DMS79 treated with DMSO at 0.1 percent for 48 hours (cell line): Measurements from ENCODE around the gene TMEM183A.

Experiments
- DNase-seq: peaks from one replicate; lab custom pipeline; 2025; lab: John Stamatoyannopoulos, UW

The TMEM183A gene

DNA sequence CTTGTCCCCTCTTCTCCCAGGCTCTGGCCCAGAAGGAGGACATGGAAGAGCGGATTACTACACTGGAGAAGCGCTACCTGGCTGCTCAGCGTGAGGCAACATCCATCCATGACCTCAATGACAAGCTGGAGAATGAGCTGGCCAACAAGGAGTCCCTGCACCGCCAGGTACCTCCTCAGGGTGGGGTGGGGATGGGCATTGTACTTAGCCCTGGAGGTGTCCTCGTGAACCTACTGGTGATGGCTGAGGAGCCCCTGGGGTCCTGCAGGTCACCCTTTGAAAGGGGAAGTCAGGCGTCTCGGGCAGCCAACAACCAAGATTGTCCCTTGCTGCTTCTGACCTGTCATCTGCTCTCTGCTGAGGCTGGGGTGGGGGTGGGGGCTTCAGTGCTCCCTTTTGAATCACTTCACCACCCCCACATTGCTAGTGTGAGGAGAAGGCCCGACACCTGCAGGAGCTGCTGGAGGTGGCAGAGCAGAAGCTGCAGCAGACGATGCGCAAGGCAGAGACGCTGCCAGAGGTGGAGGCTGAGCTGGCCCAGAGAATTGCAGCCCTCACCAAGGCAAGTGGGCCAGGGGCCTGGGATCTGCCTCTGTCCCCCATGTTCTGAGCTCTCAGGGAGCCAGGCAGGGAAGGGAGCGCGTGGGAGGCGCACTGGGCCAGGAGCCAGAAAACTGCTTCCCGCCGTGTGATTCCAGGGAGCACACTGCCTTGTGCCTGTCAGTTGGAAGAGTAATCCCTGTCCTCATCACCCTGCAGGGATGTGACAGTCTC, 38.8 kb downstream of the TMEM183A start:
- no peak for DNase-seq

DNA sequence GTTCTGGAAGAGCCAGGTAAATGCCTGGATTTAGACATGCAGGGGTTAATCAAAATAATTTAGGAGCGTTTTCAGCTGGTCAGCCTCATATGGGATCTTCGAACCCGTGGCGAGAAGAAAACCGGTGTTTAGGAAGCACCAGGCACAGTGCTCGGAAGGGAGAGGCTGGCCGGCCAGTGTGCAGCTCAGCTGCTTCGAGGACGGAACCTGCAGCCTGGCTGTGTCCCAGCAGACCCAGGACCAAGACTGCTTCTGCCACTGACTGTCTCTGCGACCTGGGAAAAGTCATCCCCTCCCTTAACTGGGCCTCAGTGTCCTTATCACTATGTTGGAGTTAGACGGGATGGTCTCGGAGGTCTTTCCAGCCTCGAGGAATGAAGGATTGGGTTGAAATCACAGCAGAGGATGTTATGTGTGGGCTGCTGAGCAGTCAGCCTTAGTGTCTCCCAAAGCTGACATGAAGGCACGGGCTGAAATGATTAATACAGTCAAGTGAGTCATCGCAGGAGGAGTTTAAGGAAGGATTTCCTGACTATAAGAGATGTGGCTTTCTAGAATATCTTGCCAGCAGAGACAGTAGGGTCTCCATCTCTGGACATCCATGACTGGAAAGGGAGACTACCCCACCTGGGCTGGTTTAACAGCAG, 39.9 kb downstream of the TMEM183A start:
- no peak for DNase-seq

DNA sequence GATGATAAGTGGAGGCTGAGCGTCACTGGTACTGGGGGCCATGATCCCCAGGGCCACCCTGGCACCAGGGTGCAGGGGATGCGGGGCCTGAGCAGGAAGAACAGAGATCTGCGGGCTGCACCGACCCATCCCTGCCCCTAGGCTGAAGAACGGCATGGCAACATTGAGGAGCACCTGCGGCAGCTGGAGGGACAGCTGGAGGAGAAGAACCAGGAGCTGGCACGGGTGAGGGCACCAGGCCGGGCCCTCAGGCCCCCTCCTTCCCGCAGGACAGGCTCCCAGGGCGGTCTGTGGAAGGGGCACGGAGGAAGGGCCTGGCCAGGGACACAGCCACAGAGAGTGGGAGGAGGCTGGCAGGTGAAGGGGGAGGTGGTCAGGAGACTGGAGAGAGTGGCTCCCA, 40.9 kb downstream of the TMEM183A start:
- DNase-seq = no peak

DNA sequence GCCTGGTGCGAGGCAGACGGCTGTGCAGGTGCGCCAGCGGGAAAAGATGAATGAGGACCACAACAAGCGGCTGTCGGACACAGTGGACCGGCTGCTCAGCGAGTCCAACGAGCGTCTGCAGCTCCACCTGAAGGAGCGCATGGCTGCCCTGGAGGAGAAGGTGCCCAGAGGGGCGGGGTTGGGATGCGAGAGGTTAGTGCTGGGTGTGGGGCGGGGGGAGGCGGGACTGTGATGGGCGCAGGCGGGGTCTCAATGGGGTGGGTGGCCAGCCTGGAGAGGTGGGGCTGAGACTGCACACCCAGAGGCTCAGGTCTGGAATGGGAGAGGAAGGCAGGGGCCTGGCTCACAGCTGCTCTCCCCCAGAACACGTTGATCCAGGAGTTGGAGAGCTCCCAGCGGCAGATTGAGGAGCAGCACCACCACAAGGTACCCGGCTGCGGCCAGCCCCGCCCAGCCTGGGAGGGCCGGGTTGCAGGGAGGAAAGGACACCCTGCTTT, 41.4 kb downstream of the TMEM183A start:
- peak; percentile 6 for DNase-seq

DNA sequence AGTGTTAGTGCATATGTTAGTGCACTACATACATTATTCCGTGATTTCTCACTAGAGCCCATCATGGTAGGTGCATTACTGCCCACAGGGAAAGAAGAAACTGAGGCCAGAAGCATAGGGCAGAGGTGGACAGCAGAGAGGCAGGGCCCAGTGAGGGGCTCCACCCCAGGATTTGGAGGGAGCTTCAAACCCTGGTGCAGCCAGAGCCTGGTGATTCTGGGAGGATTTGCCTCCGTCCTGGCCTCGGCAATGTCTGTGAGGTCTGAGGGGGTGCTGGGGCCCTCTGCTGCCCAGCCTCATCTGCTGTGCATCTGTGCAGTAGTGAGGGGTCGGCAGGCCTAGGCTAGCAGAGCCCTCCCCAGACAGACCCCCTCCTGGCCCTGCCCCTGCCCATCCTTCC, 41.9 kb downstream of the TMEM183A start:
- no peak for DNase-seq

DNA sequence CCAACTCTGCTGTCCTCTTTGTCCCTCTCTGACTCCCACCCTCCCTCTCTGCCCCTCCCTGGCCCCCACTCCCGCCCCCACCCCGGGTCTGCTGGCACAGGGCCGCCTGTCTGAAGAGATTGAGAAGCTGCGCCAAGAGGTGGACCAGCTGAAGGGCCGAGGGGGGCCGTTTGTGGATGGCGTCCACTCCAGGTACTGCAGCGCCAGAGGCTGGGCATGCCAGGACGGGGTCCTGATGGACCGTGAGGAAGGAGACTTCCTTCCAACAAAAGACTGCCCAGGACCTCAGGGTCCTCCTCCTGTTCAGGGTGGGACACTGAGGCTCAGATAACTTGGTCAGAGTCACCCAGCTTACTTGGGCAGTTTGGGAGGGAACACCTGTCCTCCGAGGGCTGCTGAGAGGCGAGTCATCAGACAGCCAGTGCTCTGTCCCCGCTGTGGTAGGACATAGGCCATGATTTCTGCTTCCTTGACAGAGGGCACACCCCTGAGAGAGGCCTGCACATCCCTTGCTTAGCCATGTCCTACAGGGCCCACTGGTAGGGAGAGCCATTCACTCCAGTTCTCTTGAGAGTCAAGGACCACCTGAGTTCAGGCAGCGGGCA, 42.5 kb downstream of the TMEM183A start:
- DNase-seq = no peak

DNA sequence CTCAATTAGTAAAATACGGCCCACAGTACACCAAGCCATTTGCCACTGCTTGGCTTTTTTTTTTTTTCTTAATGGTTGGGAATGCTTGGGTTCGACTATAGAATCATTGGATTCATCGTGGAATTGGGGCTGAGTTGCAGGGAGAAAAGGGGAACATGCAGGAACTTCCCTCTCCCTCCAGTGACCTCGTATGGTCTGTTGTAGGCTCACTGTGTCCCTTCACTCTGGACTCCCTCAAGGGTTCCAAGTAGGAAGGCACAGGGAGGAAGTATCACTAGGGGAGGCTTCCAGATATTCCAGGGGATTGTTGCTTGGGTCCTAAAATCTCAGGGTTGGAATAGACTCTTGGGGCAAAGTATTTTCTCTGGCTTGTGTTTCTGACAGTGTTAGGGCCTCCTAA, 43.7 kb downstream of the TMEM183A start:
- no peak for DNase-seq

DNA sequence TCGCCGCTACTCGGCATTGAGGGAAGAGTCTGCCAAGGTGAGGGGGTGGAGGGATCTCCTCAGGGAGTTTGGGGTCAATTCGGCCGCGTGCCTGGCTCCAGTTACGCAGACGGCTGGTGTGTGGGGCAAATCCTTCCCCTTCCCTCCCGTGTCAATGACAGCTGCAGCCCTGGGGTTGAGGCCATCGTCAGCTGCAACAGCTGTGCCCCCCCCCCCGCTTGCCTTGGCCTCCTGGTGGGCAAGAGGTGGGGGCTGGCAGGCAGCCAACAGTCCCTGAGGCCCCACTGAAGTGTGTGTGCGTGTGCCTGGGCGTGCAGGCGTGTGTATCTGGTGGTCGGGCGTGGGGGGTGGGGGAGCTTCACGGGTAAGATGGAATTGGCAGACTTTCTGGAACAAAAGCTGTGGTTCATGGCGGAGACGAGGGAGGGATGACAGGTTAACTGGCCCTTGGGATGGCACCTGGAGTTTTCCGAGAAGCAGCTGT, 44.7 kb downstream of the TMEM183A start:
- peak; percentile 72 for DNase-seq

DNA sequence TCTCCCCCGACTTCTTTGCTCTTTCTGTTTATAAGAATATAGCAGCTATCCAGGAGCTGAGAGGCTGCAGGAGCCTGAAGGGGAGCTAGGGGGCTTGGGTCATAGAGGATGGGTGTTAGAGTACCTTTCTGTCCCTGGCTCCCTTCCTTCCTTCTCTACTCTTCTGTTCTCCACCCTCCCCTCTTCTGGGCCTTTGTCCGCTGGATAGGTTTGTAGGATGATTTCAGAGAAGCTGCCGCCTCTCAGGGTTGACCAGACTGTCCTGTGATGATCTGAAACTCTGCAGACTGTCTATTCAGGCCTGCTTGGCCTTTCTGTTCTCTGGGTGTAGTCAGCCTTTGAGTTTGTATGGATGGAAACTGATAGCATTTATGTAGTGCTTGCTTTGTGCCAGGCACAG, 45.4 kb downstream of the TMEM183A start:
- no peak for DNase-seq

DNA sequence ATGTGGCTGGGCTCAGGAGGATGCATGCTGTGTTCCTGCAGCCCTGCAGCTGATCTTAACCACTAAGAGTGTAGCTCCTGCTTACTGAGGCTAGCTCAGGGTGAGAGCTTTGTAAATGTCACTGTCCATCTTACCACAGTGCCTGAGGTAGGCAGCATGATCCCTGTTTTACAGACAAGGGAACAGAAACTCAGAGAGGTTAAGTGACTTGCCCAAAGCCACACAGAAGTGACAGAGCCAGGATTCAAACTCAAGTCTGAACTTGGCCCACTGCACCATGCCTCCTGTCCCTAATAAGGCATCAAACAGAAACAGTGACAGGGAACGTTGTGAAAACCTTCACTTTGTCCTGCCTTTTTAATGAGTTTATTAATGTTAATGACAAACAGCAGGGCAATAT, 47.0 kb downstream of the TMEM183A start:
- no peak for DNase-seq

DNA sequence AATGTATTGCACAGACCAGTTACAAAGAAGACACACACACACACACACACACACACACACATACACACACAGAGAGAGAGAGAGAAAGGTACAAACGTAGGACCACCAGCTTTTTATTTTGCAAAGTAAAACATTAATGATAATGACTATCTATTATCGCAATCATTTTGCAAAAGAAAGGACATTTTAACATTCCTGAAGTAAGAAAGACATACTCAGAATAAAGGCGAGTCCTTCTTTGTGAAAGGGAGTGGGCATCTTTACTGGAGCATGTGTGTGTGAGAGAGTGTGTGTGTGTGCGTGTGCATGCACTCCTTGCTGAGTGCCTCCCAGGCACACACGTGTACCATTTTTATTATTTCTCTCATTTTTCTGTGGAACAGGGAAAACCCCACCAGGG, 47.5 kb downstream of the TMEM183A start:
- DNase-seq = no peak

DNA sequence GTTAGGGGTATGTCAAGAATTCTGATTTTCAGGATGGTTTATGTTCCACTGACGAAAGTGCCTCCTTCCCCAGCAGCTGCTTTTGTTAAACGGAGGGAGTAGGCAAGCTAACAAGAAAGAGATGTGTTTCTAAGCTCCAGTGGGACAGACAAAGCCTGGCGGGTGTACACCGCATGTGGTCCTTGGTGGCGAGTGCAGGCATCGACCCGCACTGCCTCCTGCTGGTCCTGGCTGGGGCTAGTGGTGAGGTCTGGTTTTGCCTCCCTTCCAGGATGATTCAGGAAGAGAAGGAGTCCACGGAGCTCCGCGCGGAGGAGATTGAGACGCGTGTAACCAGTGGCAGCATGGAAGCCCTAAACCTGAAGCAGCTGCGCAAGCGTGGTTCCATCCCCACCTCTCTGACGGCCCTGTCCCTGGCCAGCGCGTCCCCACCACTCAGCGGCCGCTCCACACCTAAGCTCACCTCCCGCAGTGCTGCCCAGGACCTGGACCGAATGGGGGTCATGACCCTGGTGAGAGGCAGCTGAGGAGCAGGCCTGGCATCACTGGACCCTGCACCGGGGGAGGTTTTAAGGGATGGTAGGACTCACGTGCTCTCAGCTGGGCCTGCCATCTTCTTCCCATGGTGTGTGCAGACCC, 48.1 kb downstream of the TMEM183A start:
- no peak for DNase-seq

DNA sequence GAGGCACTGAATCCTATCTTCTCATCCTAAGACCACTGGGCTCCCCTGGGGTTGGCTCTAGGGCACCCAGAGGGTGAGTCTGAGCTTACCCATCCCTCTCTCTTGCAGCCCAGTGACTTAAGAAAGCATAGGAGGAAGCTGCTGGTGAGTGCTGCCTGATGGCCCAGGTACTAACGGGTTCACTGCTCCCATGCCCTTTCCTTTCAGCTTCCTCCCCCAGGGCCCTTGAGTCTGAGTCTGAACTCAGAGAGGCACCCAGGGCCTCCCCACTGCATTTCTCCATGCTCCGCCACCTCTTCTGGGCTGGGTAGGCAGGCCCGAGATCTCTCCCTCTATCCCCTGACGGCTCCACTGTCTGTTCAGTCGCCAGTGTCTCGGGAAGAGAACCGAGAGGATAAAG, 48.8 kb downstream of the TMEM183A start:
- no peak for DNase-seq

DNA sequence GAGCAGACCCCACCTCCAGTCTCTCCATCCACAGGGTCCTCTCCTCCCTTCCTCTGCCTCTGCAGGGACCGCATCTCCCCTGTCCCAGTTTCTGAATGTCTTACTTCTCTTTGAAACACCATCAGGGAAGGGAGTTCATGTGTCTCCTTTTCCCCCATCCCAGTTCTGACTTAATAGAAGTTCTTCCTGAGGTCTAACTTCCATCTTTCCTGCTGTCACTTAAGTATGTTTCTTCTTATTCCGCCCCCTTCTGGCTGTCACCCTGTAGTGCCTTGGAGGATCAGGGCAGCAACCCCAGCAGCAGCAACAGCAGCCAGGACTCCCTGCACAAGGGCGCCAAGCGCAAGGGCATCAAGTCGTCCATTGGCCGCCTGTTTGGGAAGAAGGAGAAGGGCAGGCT, 49.3 kb downstream of the TMEM183A start:
- DNase-seq = no peak

DNA sequence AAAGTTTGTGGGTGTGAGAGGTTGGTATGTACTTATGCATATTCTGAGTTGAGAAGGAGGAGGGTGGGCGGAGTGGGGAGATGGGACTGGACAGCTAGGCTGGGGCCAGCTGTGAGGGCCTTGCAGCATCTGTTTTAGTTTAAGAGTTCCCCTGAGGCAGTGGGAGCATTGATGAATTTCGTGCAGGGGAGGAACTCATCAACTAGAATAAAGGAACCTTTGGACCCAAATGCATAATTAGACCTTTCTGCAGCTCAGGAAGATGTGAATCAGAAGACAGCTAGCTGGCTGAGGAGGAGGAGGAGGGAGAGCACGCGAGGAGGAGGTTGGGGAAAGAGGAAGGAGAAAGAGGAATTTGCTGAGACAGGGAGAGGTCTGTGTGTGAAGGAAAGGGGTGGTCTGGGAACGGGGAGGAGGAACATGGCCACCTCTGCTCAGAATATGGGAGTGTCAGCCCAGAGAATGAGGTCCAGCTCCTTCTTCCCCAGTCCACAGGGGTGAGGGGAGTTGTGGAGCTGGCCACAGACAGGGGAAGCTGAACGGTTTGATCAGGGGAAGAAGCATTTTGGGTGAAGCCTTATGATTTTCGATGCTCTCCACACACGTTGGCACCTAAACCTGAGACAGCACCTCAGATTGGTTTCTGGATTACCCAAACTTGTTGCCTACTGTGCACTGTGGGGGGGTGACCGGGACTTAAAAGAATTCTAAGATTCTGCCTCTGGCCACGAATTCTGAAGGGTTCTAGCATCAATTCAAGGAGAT, 50.9 kb downstream of the TMEM183A start:
- DNase-seq = no peak

DNA sequence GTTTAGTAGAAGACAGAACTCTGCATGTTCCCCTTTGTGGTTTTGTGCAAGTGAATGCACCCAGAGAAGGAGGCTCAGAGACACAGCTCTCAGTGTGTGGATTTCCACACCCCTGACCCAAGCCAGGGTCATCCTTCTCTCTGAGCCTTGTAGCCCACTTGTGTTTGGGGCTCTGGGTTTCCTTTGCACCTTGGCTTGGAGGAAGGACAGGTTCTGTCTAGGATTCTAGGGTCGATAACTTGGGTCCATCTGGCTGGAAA, 51.4 kb downstream of the TMEM183A start:
- no peak for DNase-seq

DNA sequence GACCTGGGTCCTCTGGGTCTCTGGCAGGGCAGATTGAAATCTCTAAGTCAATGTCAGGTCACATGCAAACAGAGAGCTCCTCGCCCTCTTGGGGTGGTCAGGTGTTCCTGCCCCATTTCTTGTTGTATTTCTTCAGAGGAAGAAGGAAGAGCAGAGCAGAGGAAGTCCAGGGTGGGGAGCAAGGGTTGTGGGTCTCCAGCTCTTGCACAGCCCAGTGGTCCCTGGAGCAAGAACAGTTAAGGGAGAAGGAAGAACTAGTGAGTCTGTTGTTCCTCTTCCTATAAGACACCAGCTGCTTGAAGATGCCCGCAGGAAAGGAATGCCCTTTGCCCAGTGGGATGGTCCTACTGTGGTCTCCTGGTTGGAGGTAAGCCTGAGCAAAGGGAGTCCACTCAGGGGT, 52.3 kb downstream of the TMEM183A start:
- no peak for DNase-seq

DNA sequence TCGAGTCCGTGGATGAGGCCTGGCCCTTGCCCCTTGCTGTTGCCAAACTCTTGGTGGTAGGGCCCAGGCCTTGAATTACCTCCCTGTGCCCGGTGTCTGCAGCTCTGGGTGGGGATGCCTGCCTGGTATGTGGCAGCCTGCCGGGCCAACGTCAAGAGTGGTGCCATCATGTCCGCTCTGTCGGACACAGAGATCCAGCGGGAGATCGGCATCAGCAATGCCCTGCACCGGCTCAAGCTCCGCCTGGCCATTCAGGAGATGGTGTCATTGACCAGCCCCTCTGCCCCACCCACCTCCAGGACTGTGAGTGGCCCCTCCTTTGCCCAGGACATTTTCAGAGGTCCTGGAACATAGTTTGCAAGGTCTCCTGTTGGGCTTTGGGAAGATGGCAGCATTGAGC, 52.9 kb downstream of the TMEM183A start:
- DNase-seq = no peak

DNA sequence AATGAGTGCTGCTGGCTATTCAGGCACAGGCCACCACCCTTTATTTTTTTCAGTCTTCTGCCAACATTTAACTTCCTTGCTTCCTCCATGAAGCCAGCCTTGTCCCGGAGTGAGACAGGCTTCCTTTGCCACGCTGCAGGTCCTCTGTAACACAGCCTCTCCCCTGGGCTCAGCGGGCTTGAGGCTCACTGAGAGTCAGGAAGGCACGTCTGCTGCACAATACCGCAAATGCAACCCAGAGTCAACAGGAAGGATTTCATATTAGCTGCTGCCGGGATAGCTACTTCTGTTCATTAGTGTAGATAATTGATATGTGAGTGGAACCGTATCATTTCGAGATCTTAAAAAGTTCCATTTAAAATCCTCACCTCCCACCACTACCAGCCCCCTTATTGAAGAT, 56.1 kb downstream of the TMEM183A start:
- no peak for DNase-seq

DNA sequence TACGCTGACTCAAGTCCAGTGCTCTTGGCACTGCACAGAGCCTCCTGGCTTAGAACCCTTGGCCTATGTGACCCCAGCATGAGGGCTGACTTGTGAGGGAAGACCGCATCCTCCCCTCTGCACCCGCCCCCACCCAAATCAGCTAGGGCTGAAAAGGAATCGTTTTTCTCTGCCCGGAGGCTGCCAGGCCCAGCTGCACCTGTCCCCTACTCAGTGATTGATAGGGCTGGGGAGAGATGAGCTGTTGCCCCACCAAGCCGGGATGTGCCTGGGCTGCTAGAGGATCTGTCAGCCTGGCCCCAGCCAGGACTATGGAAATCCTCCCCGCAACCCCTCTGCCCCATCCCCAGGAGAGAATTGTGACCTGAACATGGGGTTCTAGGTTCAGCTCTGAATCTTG, 58.0 kb downstream of the TMEM183A start:
- DNase-seq = no peak

DNA sequence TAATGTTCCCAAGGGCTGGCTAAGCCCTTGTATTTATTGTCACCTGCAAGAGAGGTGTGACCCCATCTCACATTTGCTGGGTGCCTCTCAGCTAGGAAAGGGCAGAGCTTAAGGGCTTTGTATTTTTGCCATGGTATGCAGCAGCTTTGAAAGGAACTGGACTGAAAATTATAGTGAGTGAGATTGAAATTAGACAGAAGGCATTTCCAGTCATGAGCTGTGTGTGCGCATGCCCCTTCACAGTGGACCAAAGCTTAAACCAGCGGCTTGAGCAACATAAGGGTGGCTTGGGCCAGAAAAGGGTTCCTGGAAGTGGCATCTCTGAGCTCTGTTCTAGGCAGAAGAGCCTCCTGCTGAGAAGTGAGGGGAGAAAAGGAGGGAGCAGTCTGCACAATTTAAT, 58.8 kb downstream of the TMEM183A start:
- DNase-seq = no peak

DNA sequence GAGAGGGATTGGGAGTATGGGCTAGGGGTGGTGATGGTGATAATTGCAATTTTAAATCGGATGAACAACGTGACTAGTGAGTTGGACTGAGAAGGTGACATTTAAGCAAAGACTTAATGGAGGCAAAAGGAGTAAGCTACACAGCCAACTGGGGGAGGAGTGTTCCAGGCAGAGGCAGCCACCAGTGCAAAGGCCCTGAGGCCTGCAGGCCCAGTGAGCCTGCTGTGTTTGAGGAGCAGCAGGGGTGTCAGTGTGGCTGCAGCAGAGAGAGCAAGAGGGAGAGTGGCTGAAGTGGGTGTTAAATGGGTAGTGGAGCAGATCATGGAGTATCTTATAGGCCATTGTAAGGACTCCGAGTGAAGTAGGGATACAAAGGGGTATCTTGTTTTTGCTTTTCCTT, 59.8 kb downstream of the TMEM183A start:
- no peak for DNase-seq
